H1 (cell line): ENCODE results near the gene SCMH1. TPM values are rescaled to one million over a fixed set of nuclear protein-coding genes. Genes with fewer than 3 reads are reported as not detected.

ENCODE experiments used
- CTCF ChIA-PET: fragments of 300-600 bp; sonication (Branson Sonifier 250); formaldehyde crosslinking; loops from one replicate; lab custom pipeline; 2021; ENCODE audit not compliant: partially characterized antibody; lab: Charles Lee
- POLR2A ChIA-PET: fragments of 300-600 bp; sonication (Branson Sonifier 250); formaldehyde crosslinking; loops from one replicate; lab custom pipeline; 2021; ENCODE audit warnings: inconsistent platforms; ENCODE audit not compliant: partially characterized antibody; lab: Charles Lee
- DNase-seq, 2 experiments: peaks; one replicate each; pipeline versions ENCODE4 v3.0.0 to v3.0.0-alpha.2; 2010 to 2022; ENCODE audit warnings: low spot score in 2 of 2, low read depth in 1 of 2, mixed read lengths in 1 of 2
- FAIRE-seq: peaks from 2 replicates; lab custom pipeline; 2011; peaks lifted over from hg19 to GRCh38; lab: Jason Lieb, UNC
- H2AFZ ChIP-seq: 2 replicates; pipeline ENCODE4 v1.8.1; 2012; ENCODE audit warnings: low read length, inconsistent platforms
- H2AK5ac ChIP-seq: 2 replicates; pipeline ENCODE4 v1.6.1; 2013; ENCODE audit warnings: low read depth, low read length
- H2BK120ac ChIP-seq: replicated peaks from 2 replicates; pipeline ENCODE3; 2013; ENCODE audit warnings: low read depth, low read length, inconsistent platforms
- H2BK12ac ChIP-seq: 2 replicates; pipeline ENCODE4 v1.6.1; 2013; ENCODE audit warnings: low read depth, low read length
- H2BK15ac ChIP-seq: 2 replicates; pipeline ENCODE4 v1.6.1; 2013; ENCODE audit warnings: low read length
- H2BK20ac ChIP-seq: 2 replicates; pipeline ENCODE4 v1.6.1; 2013; ENCODE audit warnings: low read length
- H2BK5ac ChIP-seq: 2 replicates; pipeline ENCODE4 v1.6.1; 2013; ENCODE audit warnings: low read depth, low read length
- H3K14ac ChIP-seq: 2 replicates; pipeline ENCODE4 v1.6.1; 2013; ENCODE audit warnings: inconsistent platforms; ENCODE audit not compliant: insufficient read length
- H3K18ac ChIP-seq: 2 replicates; pipeline ENCODE4 v1.6.1; 2013; ENCODE audit warnings: low read length; ENCODE audit errors: extremely low read depth
- H3K23ac ChIP-seq: 2 replicates; pipeline ENCODE4 v1.6.1; 2013; ENCODE audit warnings: inconsistent platforms; ENCODE audit not compliant: insufficient read length
- H3K23me2 ChIP-seq: 2 replicates; pipeline ENCODE4 v1.6.1; 2013; ENCODE audit warnings: low read depth, low read length
- H3K27ac ChIP-seq: 2 replicates; pipeline ENCODE4 v1.6.1; 2011; ENCODE audit warnings: low read depth, low read length, inconsistent platforms
- H3K27me3 ChIP-seq, 4 experiments: replicated peaks in 1 of 4; 1 replicate in 1 of 4; 2 replicates in 3 of 4; pipeline versions ENCODE4 v1.6.1 to v1.8.1; 2011 to 2013; ENCODE audit warnings: low read length in 3 of 4, mild to moderate bottlenecking in 3 of 4, inconsistent platforms in 2 of 4, mixed read lengths in 2 of 4, moderate library complexity in 1 of 4; ENCODE audit not compliant: control insufficient read depth in 3 of 4, insufficient read depth in 3 of 4; ENCODE audit errors: extremely low read depth in 1 of 4
- H3K36me3 ChIP-seq, 4 experiments: 2 replicates each; pipeline versions ENCODE4 v1.6.1 to v1.8.1; 2011 to 2013; ENCODE audit warnings: mild to moderate bottlenecking in 4 of 4, low read length in 3 of 4, moderate library complexity in 2 of 4, control low read depth in 1 of 4, inconsistent platforms in 1 of 4; ENCODE audit not compliant: insufficient read depth in 4 of 4, control insufficient read depth in 2 of 4
- H3K4ac ChIP-seq: replicated peaks from 2 replicates; pipeline ENCODE3; 2013; ENCODE audit warnings: low read length, low read depth, mixed read lengths, inconsistent platforms; ENCODE audit not compliant: insufficient read length
- H3K4me1 ChIP-seq, 4 experiments: replicated peaks in 1 of 4; 1 replicate in 1 of 4; 2 replicates in 3 of 4; pipeline versions ENCODE4 v1.6.1 to v1.8.1; 2011 to 2013; ENCODE audit warnings: low read length in 3 of 4, inconsistent platforms in 2 of 4, mixed read lengths in 1 of 4; ENCODE audit not compliant: insufficient read depth in 4 of 4, control insufficient read depth in 3 of 4
- H3K4me2 ChIP-seq, 2 experiments: 2 replicates each; pipeline versions ENCODE4 v1.6.1 to v1.8.1; 2011 to 2013; ENCODE audit warnings: low read depth in 2 of 2, low read length in 2 of 2, control low read depth in 1 of 2, inconsistent platforms in 1 of 2, mild to moderate bottlenecking in 1 of 2; ENCODE audit not compliant: insufficient read depth in 1 of 2
- H3K4me3 ChIP-seq, 4 experiments: fragments of 200-600, 300-600 bp in 1 of 4; sonication (generic), shearing (Covaris generic), sonication (Bioruptor Twin) in 1 of 4; 2 replicates each; pipeline versions ENCODE4 v1.5.1 to v1.8.1; 2011 to 2016; ENCODE audit warnings: low read length in 4 of 4, low read depth in 3 of 4, control low read depth in 2 of 4, inconsistent platforms in 2 of 4, mild to moderate bottlenecking in 2 of 4, mixed read lengths in 1 of 4, moderate library complexity in 1 of 4; ENCODE audit not compliant: insufficient read depth in 2 of 4; ENCODE audit errors: extremely low read depth in 1 of 4
- H3K56ac ChIP-seq: replicated peaks from 2 replicates; pipeline ENCODE3; 2013; ENCODE audit warnings: low read depth, mild to moderate bottlenecking, mixed read lengths, low read length, inconsistent platforms; ENCODE audit not compliant: insufficient read length
- H3K79me1 ChIP-seq: 2 replicates; pipeline ENCODE4 v1.6.1; 2013; ENCODE audit warnings: low read depth, low read length, control low read depth
- H3K79me2 ChIP-seq, 2 experiments: 2 replicates each; pipeline versions ENCODE4 v1.6.1 to v1.8.1; 2012 to 2013; ENCODE audit warnings: low read length in 2 of 2, mild to moderate bottlenecking in 2 of 2, inconsistent platforms in 1 of 2; ENCODE audit not compliant: insufficient read depth in 2 of 2, control insufficient read depth in 1 of 2
- H3K9ac ChIP-seq, 4 experiments: replicated peaks in 1 of 4; 1 replicate in 1 of 4; 2 replicates in 3 of 4; pipeline versions ENCODE4 v1.6.1 to v1.8.1; 2011 to 2013; ENCODE audit warnings: low read depth in 3 of 4, low read length in 3 of 4, control low read depth in 2 of 4, mild to moderate bottlenecking in 2 of 4, moderate library complexity in 2 of 4, inconsistent platforms in 1 of 4; ENCODE audit errors: extremely low read depth in 1 of 4
- H3K9me3 ChIP-seq, 2 experiments: 2 replicates each; pipeline versions ENCODE4 v1.6.1 to v1.8.1; 2012 to 2013; ENCODE audit warnings: mild to moderate bottlenecking in 2 of 2, moderate library complexity in 2 of 2, control low read depth in 1 of 2, inconsistent platforms in 1 of 2, low read depth in 1 of 2, low read length in 1 of 2, mixed read lengths in 1 of 2; ENCODE audit not compliant: insufficient read depth in 2 of 2
- H4K20me1 ChIP-seq, 2 experiments: replicated peaks in 1 of 2; 2 replicates each; pipeline versions ENCODE3 to v1.8.1; 2011 to 2013; ENCODE audit warnings: inconsistent platforms in 2 of 2, low read length in 2 of 2, mild to moderate bottlenecking in 1 of 2; ENCODE audit not compliant: insufficient read depth in 2 of 2, control insufficient read depth in 1 of 2
- H4K5ac ChIP-seq: 2 replicates; pipeline ENCODE4 v1.6.1; 2013; ENCODE audit warnings: low read length, low read depth, mixed read lengths, inconsistent platforms; ENCODE audit not compliant: insufficient read length
- H4K8ac ChIP-seq: 2 replicates; pipeline ENCODE4 v1.8.0; 2013; ENCODE audit warnings: mild to moderate bottlenecking, moderate library complexity, low read length, inconsistent platforms; ENCODE audit not compliant: insufficient read depth; ENCODE audit errors: extremely low read depth
- H4K91ac ChIP-seq: replicated peaks from 2 replicates; pipeline ENCODE3; 2013; ENCODE audit warnings: low read length, mixed read lengths, inconsistent platforms; ENCODE audit not compliant: insufficient read length
- BACH1 ChIP-seq: IDR thresholded peaks from 2 replicates; pipeline ENCODE4 v1.6.1; 2012; ENCODE audit warnings: low read length, improper control_type of control experiment
- KDM1A ChIP-seq: fragments of 200-600, 300-600 bp; sonication (generic); IDR thresholded peaks from 2 replicates; pipeline ENCODE4 v1.7.1; 2016; ENCODE audit warnings: mild to moderate bottlenecking, low read length, borderline replicate concordance
- RBBP5 ChIP-seq: IDR thresholded peaks from 2 replicates; pipeline ENCODE4 v1.7.1; 2012; ENCODE audit warnings: low read depth, mild to moderate bottlenecking, inconsistent platforms, low read length, moderate library complexity, borderline replicate concordance
- SIN3A ChIP-seq, 2 experiments: IDR thresholded peaks in 1 of 2; conservative IDR thresholded peaks in 1 of 2; 2 replicates each; pipeline ENCODE4 v1.6.1; 2011 to 2012; ENCODE audit warnings: low read length in 2 of 2, improper control_type of control experiment in 1 of 2, low read depth in 1 of 2, mild to moderate bottlenecking in 1 of 2
- SIRT6 ChIP-seq: IDR thresholded peaks from one replicate; pipeline ENCODE4 v1.7.1; 2012; ENCODE audit warnings: low read length, inconsistent platforms
- TAF7 ChIP-seq: optimal IDR thresholded peaks from 2 replicates; pipeline ENCODE3; 2011; ENCODE audit warnings: low read depth, mild to moderate bottlenecking, inconsistent platforms, low read length, moderate library complexity, borderline replicate concordance
- TCF12 ChIP-seq: IDR thresholded peaks from 2 replicates; pipeline ENCODE4 v1.6.1; 2011; ENCODE audit warnings: low read depth, mild to moderate bottlenecking, low read length
- ZNF274 ChIP-seq: IDR thresholded peaks from 2 replicates; pipeline ENCODE4 v1.7.0; 2012; ENCODE audit warnings: low read length, borderline replicate concordance; ENCODE audit errors: extremely low read depth
- WGBS, 2 experiments: shearing (Covaris generic) in 1 of 2; methylation state at CpG; one replicate each; pipeline versions ENCODE4 v1.1.6 to v1.1.7; 2013 to 2015; ENCODE audit warnings: low lambda C conversion rate in 2 of 2, mixed read lengths in 2 of 2, inconsistent platforms in 1 of 2, low coverage in 1 of 2, missing lambda C conversion rate in 1 of 2; ENCODE audit not compliant: insufficient replicate concordance in 2 of 2, insufficient coverage in 1 of 2, insufficient read length in 1 of 2; ENCODE audit errors: extremely low coverage in 1 of 2, missing lambda C conversion rate in 1 of 2; 5-methylcytosine and 5-hydroxymethylcytosine counted together
- polyA plus RNA-seq, 7 experiments: library from polyadenylated mRNA; depleted of rRNA in 3 of 7; stranded (reverse) in 5 of 7; unstranded in 2 of 7; fragments of >200 nt in 5 of 7; fragments of 200-250 nt in 2 of 7; gene quantifications; 1 replicate in 5 of 7; 2 replicates in 1 of 7; 4 replicates in 1 of 7; pipeline versions ENCODE4 v1.2.1 to v1.2.3, GENCODE V29; 2011 to 2013; ENCODE audit warnings: missing spikeins in 2 of 7, mixed read lengths in 2 of 7
- total RNA-seq: library from RNA; stranded (reverse); fragmentation: NEBNext Ultra II Directional; extraction: Animal tissue kit (Norgen Biotek cat#: 25700); gene quantifications from 2 replicates; pipeline ENCODE4 v1.2.1, GENCODE V29; 2021
- TF ChIP-seq, protein P1 (sequence below): IDR thresholded peaks from 2 replicates; pipeline ENCODE4 v1.6.1; 2012; ENCODE audit warnings: low read length, inconsistent platforms
- TF ChIP-seq, protein P2 (sequence below): IDR thresholded peaks from 2 replicates; pipeline ENCODE4 v1.6.1; 2012; ENCODE audit warnings: inconsistent platforms

The SCMH1 gene
- total and polyA plus RNA-seq, 2 of the 8 experiments (the other 6 are each of a cell fraction or from before 2014, with no cell fraction given): 16.6 to 30.7 TPM

DNA sequence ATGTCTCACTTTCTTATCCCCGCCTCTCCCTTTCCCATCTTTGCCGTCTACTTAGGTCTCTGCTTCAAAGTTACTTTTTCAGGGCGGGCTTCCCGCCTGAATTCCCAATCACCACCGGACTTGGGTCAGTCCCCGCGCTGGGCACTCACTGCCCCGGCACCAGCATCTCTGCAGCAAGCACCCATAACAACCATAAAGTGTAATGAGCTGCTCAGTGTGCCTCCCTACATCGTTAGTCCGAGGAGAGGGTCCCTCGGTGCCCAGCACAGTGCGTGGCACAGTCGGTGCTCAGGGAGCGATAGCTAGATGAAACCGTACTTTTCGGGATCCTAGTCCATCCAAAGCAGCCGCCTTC, 263.2 kb downstream of the SCMH1 start:
- Histone ChIP-seq H2AFZ (peak overlapping the region; percentile 87; the same call in 1 of the 2 replicates), H2BK5ac (peak overlapping the region; percentile 93), H4K5ac (peak overlapping the region; percentile 80), H3K79me2 (peaks cover 17 to 38% of the 10 kb centered on the region in 2 experiments), H3K9me3 (no peaks in the 10 kb centered on the region), H3K4me1 (peaks cover 4 to 11% (median 6%) of the 10 kb centered on the region in 4 experiments; a peak in 5 of 7 replicates), H3K36me3 (peaks cover 2 to 9% (median 7%) of the 10 kb centered on the region in 4 experiments; a peak in 4 of 8 replicates), H3K79me1 (no peaks in the 10 kb centered on the region), H2BK120ac (no peak overlapping the region), H3K27ac (peak overlapping the region; percentile 94), H3K4ac (no peak overlapping the region), H2BK15ac (no peak overlapping the region), H2BK20ac (no peak overlapping the region), H2BK12ac (no peak overlapping the region), H3K56ac (peak overlapping the region; percentile 36), H3K23me2 (peaks cover 11% of the 10 kb centered on the region; the same call in 1 of the 2 replicates), H3K9ac (peak overlapping the region in 3 of 4 experiments; percentile 66 to 92 (median 86); a peak in 6 of 7 replicates), H3K23ac (no peak overlapping the region), H3K4me2 (peak overlapping the region; percentile 92 to 96), H3K14ac (no peak overlapping the region), H3K27me3 (no peaks in the 10 kb centered on the region), H4K91ac (peak overlapping the region; percentile 63), H4K8ac (no peak overlapping the region), H2AK5ac (no peak overlapping the region), H4K20me1 (peaks cover 5 to 12% of the 10 kb centered on the region in 2 experiments), H3K18ac (peak overlapping the region; percentile 98), H3K4me3 (peak overlapping the region; percentile 78 to 87 (median 80))
- FAIRE-seq (no peak), DNase-seq (no peak)
- 11% methylated on average over 17 of the region's 17 CpGs; no CpG with 5 or more reads in 1 of the 2 experiments for WGBS, 2 experiments
- CTCF ChIA-PET: interaction anchor here (0.9 to 1.6 kb wide), 7 partner anchors 13 to 130 kb away, joined by 3 to 4 read pairs (median 3); partner anchors contain the start of gene SLFNL1
- POLR2A ChIA-PET: interaction anchor here (0.6 to 9.6 kb wide), 15 partner anchors 8 to 287 kb away, joined by 3 to 49 read pairs (median 7); partner anchors contain the start of genes CITED4, NFYC and SLFNL1
- TF ChIP-seq SIN3A (conservative IDR thresholded peaks at IDR 0.05 in 1 of 2, IDR thresholded peaks at IDR 0.05 in 1 of 2; ENCODE audit: low read depth in 1 of 2, low read length in 2 of 2) (peak in 1 of 2 experiments; percentile 42; a peak in 1 of 4 replicates), ZNF274 (no peak), SIRT6 (no peak), TCF12 (no peak), TAF7 (no peak), KDM1A (peak; percentile 80; the same call in 1 of the 2 replicates), RBBP5 (no peak), BACH1 (no peak)
- TF ChIP-seq, protein P1, sequence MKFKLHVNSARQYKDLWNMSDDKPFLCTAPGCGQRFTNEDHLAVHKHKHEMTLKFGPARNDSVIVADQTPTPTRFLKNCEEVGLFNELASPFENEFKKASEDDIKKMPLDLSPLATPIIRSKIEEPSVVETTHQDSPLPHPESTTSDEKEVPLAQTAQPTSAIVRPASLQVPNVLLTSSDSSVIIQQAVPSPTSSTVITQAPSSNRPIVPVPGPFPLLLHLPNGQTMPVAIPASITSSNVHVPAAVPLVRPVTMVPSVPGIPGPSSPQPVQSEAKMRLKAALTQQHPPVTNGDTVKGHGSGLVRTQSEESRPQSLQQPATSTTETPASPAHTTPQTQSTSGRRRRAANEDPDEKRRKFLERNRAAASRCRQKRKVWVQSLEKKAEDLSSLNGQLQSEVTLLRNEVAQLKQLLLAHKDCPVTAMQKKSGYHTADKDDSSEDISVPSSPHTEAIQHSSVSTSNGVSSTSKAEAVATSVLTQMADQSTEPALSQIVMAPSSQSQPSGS: no peak
- TF ChIP-seq, protein P2, sequence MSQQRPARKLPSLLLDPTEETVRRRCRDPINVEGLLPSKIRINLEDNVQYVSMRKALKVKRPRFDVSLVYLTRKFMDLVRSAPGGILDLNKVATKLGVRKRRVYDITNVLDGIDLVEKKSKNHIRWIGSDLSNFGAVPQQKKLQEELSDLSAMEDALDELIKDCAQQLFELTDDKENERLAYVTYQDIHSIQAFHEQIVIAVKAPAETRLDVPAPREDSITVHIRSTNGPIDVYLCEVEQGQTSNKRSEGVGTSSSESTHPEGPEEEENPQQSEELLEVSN: peak; percentile 67
